Measurements from ENCODE around the gene CLPTM1.
"Not testable (repeated sequence)": the region's sequence is repeated elsewhere in the genome, so short reads cannot be mapped to it uniquely, and the experiment has no call there.

The CLPTM1 gene

GRCh38 chr19:44912854-44913253 lies 42.3 kb upstream of the CLPTM1 start:
- TF ChIP-seq CTCF (conservative IDR thresholded peaks at IDR 0.05; ENCODE audit: low read depth, low read length): no peak
- DNase-seq (ENCODE audit: low read depth): no peak
- H3K4me3 ChIP-seq (ENCODE audit: low read depth, low read length): no peak overlapping the region

GRCh38 chr19:44913512-44914432 lies 41.4 kb upstream of the CLPTM1 start:
- not testable (repeated sequence) for DNase-seq (ENCODE audit: low read depth); H3K4me3 ChIP-seq (ENCODE audit: low read depth, low read length)

DNA sequence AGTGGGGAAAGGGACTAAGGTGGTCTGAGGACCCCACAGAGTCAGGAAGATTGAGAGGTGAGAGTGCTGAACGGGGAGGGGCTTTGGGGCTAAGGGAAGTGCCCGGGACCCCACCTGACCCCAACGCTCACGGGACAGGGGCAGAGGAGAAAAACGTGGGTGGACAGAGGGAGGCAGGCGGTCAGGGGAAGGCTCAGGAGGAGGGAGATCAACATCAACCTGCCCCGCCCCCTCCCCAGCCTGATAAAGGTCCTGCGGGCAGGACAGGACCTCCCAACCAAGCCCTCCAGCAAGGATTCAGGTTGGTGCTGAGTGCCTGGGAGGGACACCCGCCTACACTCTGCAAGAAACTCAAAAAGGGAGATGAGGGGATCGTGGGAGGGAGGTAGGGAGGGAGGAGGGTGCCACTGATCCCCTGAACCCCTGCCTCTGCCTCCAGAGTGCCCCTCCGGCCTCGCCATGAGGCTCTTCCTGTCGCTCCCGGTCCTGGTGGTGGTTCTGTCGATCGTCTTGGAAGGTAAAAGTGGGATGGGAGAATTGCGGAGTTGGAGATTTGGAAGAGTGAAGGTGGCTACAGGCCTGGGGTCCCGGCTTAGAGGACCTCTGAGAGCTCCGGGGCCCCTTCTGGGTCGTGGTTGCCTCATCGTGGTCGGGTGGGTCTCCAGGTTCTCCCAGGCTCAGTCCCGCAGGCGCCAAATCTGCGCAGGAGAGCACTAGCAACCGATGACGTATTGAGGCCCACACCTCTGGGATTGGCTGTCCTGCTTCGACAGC lies 40.6 kb upstream of the CLPTM1 start, which contains the start of gene APOC1:
Gene APOC1, plus strand, starts transcription at position 176 of the 774 bp plus-strand sequence. Its CDS starts 284 bp downstream, at position 460.
- DNase-seq (ENCODE audit: low read depth): peak; percentile 83
- peak within 1 kb of the TSS; percentile 63 for H3K4me3 ChIP-seq (ENCODE audit: low read depth, low read length)

GRCh38 chr19:44924243-44924725 lies 30.9 kb upstream of the CLPTM1 start:
- no peak overlapping the region for H3K4me3 ChIP-seq (ENCODE audit: low read depth, low read length)
- DNase-seq (ENCODE audit: low read depth): no peak
- no peak for TF ChIP-seq CTCF (conservative IDR thresholded peaks at IDR 0.05; ENCODE audit: low read depth, low read length)

DNA sequence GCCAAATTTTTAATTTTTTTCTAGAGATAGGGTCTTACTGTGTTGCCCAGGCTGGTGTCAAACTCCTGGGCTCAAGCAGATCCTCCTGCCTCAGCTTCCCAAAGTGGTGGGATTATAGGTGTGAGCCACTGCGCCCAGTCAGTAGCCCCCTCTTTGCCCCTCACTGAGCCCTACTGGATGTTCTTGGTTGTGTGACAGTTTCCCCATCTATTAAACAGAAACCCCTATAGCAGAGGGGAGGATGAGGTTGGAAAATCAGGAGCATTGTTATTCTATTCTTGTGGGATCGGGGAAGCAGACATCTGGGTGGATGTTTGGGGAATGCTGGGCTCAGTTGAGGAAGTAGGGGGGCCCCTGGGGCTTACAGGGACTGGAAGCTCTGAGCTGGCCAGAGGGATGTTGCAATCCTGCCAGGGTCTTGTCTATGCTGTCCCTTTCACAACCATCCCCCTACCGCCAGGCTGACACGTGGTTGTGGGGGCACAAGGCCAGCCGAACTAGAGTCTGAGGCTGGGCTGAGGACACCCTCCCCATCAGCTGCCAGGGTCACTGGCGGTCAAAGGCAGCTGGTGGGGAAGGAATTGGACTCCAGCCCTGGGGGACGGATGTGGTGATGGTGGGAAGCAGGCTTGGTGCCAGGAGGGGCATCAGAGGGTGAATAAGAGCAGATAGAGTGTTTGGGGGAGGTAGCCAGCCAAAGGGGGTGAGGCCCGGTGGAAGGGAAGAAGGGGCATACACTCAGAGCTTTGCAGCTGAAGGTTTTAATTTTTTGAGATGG lies 29.9 kb upstream of the CLPTM1 start:
- no peak overlapping the region for H3K4me3 ChIP-seq (ENCODE audit: low read depth, low read length)
- no peak for TF ChIP-seq CTCF (conservative IDR thresholded peaks at IDR 0.05; ENCODE audit: low read depth, low read length)

DNA sequence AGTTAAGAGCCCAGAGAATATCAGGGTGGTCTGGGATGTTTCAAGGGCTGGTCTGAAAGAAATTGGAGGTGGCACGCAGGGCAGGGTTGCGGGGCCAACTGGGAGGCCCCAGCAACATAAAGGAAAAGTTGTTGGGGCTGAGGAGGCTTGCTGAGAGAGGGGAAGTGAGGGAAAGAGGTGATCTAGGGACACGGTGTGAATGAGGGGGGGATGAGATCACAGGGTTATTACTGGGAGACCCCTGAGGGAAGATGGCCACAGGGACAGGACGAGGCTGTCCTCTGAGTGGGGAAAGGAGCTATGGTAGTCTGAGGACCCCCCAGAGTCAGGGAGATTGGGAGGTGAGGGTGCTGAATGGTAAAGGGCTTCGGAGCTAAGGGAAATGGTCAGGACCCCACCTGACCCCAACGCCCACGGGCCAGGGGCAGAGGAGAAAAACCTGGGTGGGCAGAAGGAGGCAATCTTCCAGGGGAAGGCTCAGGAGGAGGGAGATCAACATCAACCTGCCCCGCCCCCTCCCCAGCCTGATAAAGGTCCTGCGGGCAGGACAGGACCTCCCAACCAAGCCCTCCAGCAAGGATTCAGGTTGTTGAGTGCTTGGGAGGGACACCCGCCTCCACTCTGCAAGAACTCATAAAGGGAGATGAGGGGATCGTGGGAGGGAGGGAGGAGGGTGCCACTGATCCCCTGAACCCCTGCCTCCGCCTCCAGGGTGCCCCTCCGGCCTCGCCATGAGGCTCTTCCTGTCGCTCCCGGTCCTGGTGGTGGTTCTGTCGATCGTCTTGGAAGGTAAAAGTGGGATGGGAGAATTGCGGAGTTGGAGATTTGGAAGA lies 28.7 kb upstream of the CLPTM1 start:
- not testable (repeated sequence) for DNase-seq (ENCODE audit: low read depth)
- peak overlapping the region; percentile 17 for H3K4me3 ChIP-seq (ENCODE audit: low read depth, low read length)

More for the DNA sequence above, 29.9 kb upstream of the CLPTM1 start:
- DNase-seq (ENCODE audit: low read depth): peak; percentile 70

GRCh38 chr19:44927746-44928145 lies 27.4 kb upstream of the CLPTM1 start:
- TF ChIP-seq CTCF (conservative IDR thresholded peaks at IDR 0.05; ENCODE audit: low read depth, low read length): no peak
- H3K4me3 ChIP-seq (ENCODE audit: low read depth, low read length): no peak overlapping the region
- peak; percentile 84 for DNase-seq (ENCODE audit: low read depth)

Data from choroid plexus epithelial cell (primary cell).